Activated T-cell treated with anti-CD3 and anti-CD28 coated beads for 1 hour (primary cell): Measurements from ENCODE around the gene UNK.
A peak's percentile ranks its signal among the peaks of the same experiment; 100 is the strongest.
"Not testable (repeated sequence)": the region's sequence is repeated elsewhere in the genome, so short reads cannot be mapped to it uniquely, and the experiment has no call there.

Experiments
- DNase-seq: peaks from one replicate; pipeline ENCODE4 v3.0.0-alpha.2; 2020; ENCODE audit warnings: low read depth

Gene UNK

DNA sequence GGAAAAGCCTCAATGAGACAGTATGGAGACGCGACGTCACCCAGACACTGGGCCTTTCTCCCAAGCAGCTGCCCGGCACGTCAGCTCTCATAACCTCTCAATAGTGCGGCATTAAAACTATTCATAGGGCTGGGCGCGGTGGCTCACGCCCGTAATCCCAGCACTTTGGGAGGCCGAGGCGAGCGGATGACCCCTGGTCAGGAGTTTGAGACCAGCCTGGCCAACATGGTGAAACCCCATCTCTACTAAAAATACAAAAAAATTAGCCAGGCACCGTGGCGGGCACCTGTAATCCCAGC lies 67.0 kb downstream of the UNK start:
- not testable (repeated sequence) for DNase-seq

- DNase-seq: no peak
Measured at GRCh38 chr17:75853433-75853832, 68.8 kb downstream of the UNK start.

GRCh38 chr17:75854101-75854748 lies 69.6 kb downstream of the UNK start:
- no peak for DNase-seq

- DNase-seq: peak; percentile 54
Measured at GRCh38 chr17:75854881-75855309, 70.3 kb downstream of the UNK start.

DNA sequence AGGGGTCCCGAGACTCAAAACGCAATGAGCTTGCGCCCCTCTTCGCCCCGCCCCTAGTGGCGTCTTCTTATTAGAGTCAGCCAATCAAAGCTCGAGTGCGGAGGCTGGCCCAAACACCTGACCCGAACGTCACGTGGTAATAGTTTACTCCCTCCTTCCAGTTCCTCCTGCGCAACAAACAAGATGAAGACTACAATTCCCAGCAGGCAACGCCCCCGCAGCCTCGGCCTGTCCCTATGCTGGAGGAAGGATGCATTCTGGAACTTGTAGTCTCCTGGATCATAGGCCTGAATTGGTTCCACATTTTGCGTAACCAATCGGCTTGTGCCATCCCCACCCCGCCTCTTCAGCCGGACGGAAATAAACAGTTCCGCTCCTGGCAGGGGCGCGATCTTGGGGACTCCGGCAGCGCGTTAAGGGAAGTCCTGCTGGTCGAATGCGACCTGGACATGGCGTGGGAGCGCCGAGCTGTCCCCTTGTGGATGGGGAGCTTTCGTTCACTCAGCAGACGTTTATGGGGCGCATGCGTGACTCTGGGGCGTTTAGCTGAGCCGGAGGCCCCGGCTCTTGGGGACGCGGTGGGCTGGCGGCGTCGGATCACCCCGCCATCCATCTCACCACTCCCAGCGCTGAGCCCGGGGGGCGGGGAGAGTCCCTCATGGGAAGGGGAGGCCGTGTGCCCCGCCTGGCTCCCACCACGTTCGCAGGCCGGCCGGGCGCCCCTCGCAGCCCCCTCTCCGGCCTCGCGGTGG lies 70.9 kb downstream of the UNK start, which contains the start of gene WBP2:
Gene WBP2, minus strand, starts transcription at position 26 of the 752 bp plus-strand sequence. CDS start 38 bp downstream, outside the sequence.
- DNase-seq: peak; percentile 95

DNA sequence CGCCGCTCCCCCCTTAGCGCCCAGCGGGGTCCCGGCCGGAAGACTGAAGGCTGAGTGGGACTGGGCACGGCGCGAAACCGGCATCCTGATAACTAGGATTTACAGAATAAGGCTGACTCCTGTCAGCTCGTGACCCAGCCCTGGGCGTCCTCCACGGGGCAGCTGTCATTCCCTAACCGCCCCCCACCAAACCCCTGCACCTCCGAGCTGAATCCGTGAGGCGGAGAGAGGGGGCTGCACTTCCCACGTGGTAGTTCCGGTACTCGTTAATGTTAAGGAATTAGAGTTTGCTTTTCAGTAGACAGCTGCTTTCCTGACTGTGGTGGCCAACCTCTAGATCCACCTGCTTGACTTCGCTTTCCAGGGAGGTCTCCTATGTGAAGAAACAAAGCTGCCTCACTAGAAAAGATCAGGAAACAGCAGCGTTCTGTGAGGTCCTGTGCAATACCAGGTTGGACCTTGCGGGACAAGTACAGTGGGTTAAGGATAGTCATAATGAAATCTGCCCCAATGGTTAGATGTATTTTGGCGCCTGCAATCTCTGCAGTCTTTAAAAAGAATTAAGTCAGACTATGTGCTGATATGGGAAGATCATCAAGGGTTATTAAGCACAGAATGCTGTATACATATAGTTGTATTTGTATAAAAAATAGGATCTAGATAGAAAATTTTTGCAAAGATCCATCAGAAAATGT lies 71.6 kb downstream of the UNK start:
- no peak for DNase-seq

- DNase-seq: not testable (repeated sequence)
Measured at GRCh38 chr17:75859358-75859757, 74.8 kb downstream of the UNK start.

DNA sequence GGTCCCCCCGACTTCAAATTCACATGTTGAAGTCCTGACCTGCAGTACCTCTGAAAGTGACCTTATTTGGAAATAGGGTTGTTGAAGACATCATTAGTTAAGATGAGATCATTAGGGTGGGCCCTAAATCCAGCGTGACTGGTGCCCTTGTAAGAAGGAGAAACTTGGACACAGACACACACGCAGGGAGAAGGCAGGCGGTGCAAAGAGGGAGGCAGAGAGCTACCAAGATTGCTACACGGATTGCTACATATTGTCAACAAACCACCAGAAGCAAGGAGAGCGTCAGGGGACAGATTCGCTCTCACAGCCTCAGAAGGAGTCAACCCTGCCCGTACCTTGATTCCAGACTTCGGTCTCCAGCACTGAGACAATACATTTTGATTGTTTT lies 77.3 kb downstream of the UNK start:
- no peak for DNase-seq

- DNase-seq: no peak
Measured at GRCh38 chr17:75864448-75864871, 79.9 kb downstream of the UNK start.

DNA sequence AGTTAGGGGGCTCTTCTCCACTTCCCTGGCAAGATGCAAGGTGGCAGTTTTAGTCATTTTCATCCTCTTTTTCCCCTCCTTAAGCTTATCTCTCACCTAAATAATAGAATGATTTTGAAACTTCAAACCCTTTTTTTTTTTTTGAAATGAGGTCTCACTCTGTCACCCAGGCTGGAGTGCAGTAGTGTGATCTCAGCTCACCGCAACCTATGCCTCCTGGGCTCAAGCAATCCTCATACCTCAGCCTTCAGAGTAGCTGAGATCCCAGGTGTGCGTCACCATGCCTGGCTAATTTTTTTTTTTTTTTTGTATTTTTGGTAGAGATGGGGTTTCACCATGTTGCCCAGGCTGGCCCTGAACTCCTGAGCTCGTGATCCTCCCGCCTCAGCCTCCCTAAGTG lies 80.3 kb downstream of the UNK start:
- not testable (repeated sequence) for DNase-seq

DNA sequence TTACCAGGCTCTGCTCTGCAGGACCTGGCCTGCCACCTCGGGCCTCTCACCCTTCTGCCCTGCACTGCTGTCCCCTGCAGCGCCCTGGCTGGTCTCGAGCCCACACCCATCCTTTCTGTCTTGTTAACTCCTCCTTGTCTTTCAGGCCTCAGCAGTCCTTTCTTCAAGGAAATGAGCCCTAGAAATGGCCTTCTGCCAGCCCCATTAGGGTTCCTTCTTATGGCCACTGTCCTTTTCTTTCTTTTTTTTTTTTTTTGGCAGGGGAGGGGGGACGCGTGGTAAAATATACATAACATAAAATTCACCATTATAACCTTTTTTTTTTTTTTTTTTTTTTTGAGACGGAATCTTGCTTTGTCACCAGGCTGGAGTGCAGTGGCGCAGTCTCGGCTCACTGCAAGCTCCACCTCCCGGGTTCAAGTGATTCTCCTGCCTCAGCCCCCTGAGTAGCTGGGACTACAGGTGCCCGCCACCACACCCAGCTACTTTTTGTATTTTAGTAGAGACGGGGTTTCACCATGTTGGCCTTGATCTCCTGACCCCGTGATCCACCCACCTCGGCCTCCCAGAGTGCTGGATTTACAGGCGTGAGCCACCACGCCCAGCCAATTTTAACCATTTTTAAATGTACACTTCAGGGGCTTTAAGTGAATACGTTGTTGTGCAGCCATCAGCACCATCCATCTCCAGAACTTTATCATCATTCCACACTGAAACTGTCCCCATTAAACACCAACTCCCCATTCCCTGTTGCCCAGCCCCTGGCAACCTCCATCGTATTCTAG lies 81.0 kb downstream of the UNK start:
- DNase-seq: not testable (repeated sequence)

- DNase-seq: not testable (repeated sequence)
Measured at GRCh38 chr17:75868730-75869281, 84.2 kb downstream of the UNK start.

DNA sequence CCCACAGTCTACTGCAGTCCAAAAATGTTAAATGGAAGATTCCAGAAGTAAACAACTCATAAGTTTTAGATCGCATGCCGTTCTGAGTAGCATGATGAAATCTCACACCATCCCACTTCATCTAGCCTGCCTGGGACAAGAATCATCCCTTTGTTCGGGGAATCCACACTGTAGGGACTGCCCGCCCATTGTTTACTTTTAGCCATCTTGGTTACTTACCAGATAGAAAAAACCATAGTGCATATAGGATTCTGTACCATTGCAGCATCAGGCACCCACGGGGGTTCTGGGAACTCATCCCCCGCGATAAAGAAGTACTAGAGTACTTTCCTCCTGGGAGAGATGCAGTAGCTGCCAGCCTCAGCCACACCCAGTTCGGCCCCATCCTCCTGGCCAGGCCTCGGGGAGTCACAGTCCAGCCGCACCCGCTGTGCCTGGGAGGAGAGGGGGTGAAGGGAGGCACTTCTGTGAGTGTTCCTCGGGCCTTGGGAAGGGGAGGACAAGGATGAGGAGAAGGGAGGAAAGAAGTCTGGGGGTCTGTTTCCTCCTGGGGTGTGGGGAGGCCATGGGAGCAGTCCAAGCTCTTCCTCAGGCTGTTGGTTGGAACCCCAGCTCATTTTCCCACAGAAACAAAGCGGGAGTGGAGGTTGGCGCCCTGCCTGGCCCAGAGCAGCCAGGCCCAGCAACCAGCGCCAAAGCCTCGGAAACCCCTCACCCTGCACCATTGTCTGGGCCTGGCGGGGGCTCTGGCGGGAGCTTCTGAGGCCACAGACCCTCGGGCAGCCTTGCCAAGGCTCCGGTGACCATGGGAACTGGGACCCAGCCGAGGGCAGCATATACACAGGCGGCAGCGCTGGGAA lies 84.9 kb downstream of the UNK start:
- DNase-seq: no peak

GRCh38 chr17:75870228-75870627 lies 85.6 kb downstream of the UNK start:
- DNase-seq: not testable (repeated sequence)

DNA sequence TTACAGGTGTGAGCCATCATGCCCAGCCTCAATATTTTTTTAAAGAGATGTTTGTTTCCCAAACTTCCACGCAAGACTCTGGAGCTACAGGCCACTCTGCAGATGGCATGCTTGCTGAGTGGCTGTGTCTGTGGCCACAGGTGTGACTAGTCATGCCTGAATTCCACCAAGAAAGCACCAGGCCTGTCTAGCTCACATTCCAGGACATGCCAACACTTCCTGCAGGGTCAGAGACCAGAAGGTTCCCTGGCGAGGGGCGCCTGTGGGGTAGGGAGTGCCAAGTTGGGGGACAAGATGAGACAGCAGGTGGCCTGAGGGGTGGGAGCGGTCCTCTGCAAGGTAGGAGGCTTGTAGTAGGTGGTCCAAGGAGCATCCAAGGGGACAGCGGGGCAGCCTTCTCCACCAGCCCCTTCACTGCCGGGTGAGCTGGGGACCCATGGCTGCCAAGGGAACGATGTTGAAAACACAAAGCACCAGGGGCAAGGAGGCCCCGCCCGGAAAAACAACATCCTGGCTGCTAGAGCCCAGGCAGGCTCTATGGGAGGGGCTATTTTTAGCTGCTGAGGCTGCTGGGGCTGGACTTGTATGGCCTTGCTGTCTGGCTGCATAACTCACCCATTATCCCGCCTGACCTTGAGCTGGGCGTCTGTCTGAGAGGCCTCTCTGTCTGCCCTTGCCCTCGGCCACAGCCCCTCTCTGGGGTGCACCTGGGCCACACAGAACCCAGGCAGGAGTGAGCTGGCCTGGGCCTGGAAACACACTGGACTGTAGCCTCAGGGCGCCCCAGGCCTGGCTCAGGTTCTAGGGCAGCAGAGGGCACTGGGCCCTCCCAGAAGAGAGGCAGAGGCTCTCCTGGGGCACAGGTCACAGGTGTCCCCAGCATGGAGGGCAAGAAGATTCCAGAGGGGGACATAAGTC lies 88.1 kb downstream of the UNK start:
- peak; percentile 56 for DNase-seq

GRCh38 chr17:75873587-75874322 lies 89.1 kb downstream of the UNK start:
- no peak for DNase-seq

DNA sequence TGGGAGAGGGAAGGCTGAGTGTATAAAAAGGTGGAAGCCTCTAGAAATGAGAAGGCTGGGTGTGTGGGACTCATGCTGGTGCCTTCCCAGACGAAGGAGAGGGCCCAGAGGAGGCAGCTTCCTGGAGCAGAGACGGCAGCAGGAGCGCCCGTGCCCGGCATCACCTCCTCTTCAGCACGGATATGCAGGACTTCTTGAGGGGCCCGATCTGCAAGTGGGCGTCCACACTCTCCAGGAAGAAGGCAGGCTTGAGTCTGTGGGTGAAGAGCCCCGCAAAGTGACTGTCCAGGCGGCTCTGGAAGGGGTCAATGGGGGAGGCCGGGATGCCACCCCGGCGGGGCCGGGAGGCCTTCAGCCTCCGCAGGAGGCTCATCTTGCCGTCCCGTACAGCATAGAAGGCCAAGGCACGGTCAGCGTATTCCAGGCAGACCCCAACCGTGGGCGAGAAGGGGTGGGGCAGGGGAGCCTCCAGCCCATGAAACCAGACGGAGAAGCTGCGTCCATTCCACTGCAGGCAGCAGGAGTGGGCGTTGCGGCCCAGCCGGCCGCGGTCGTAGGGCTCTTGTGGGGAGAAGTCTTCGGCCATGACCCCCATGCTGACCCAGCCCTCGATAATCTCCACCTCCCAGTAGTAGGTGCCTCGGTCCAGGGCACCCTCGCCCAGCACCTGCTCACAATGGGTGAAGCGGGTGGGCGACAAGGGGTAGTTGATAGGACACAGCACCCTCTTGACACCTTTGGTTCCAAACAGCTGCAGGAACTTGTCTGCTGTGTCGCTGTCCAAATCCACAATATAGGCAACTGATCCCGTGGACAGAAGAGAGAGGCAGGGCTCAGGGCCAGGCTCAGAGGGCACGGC lies 89.9 kb downstream of the UNK start:
- no peak for DNase-seq
